Liver (tissue), 9 donors: ENCODE data around the gene KIF4A. TPM values are rescaled to one million over a fixed set of nuclear protein-coding genes. Genes with fewer than 3 reads are reported as not detected.

Experiments used
- DNase-seq: peaks from one replicate; pipeline ENCODE4 v3.0.0-alpha.2; 2017; ENCODE audit warnings: low spot score
- H3K27ac ChIP-seq, 2 donors: one replicate each; pipeline ENCODE4 v1.7.0; 2013; ENCODE audit warnings: inconsistent platforms in 2 of 2, low read length in 2 of 2, control low read depth in 1 of 2, low read depth in 1 of 2, mild to moderate bottlenecking in 1 of 2
- H3K27me3 ChIP-seq, 4 donors: one replicate each; pipeline versions ENCODE4 v1.6.1 to v1.7.0; 2013; ENCODE audit warnings: low read length in 3 of 4, inconsistent platforms in 1 of 4, mild to moderate bottlenecking in 1 of 4, moderate library complexity in 1 of 4; ENCODE audit not compliant: control insufficient read depth in 4 of 4, insufficient read depth in 4 of 4
- H3K36me3 ChIP-seq, 4 donors: one replicate each; pipeline versions ENCODE4 v1.6.1 to v1.7.0; 2013; ENCODE audit warnings: low read length in 3 of 4, mild to moderate bottlenecking in 3 of 4, low read depth in 1 of 4, moderate library complexity in 1 of 4; ENCODE audit not compliant: control insufficient read depth in 4 of 4, insufficient read depth in 3 of 4
- H3K4me1 ChIP-seq, 4 donors: one replicate each; pipeline versions ENCODE4 v1.6.1 to v1.7.0; 2013; ENCODE audit warnings: low read length in 3 of 4, mild to moderate bottlenecking in 3 of 4, moderate library complexity in 1 of 4; ENCODE audit not compliant: control insufficient read depth in 4 of 4, insufficient read depth in 4 of 4
- H3K4me3 ChIP-seq, 3 donors: one replicate each; pipeline versions ENCODE4 v1.6.1 to v1.7.0; 2013; ENCODE audit warnings: low read length in 3 of 3, control low read depth in 1 of 3, low read depth in 1 of 3, mild to moderate bottlenecking in 1 of 3
- H3K9ac ChIP-seq, 2 donors: one replicate each; pipeline ENCODE4 v1.7.0; 2013; ENCODE audit warnings: low read length in 2 of 2, mild to moderate bottlenecking in 2 of 2, moderate library complexity in 2 of 2, control low read depth in 1 of 2, low read depth in 1 of 2
- H3K9me3 ChIP-seq, 4 donors: one replicate each; pipeline versions ENCODE4 v1.6.1 to v1.7.0; 2013; ENCODE audit warnings: low read length in 3 of 4; ENCODE audit not compliant: control insufficient read depth in 4 of 4
- ATF3 ChIP-seq: IDR thresholded peaks from 2 replicates; pipeline ENCODE4 v1.6.1; 2016; ENCODE audit warnings: antibody characterized with exemption
- EGR1 ChIP-seq, 2 donors: IDR thresholded peaks; 2 replicates each; pipeline ENCODE4 v1.6.1; 2016 to 2018; ENCODE audit warnings: antibody characterized with exemption in 2 of 2, low read depth in 2 of 2
- FOXA1 ChIP-seq: IDR thresholded peaks from 2 replicates; pipeline ENCODE4 v1.6.1; 2016; ENCODE audit warnings: antibody characterized with exemption
- FOXA2 ChIP-seq: IDR thresholded peaks from 2 replicates; pipeline ENCODE4 v1.6.1; 2016; ENCODE audit warnings: antibody characterized with exemption
- GABPA ChIP-seq, 2 donors: IDR thresholded peaks in 1 of 2; conservative IDR thresholded peaks in 1 of 2; 2 replicates each; pipeline ENCODE4 v1.6.1; 2016; ENCODE audit warnings: antibody characterized with exemption in 2 of 2, mild to moderate bottlenecking in 1 of 2, moderate library complexity in 1 of 2
- HNF4A ChIP-seq, 2 donors: conservative IDR thresholded peaks; 2 replicates each; pipeline ENCODE4 v1.6.1; 2016; ENCODE audit warnings: antibody characterized with exemption in 2 of 2, mild to moderate bottlenecking in 2 of 2
- HNF4G ChIP-seq: IDR thresholded peaks from 2 replicates; pipeline ENCODE4 v1.6.1; 2016; ENCODE audit warnings: antibody characterized with exemption
- JUND ChIP-seq, 2 donors: IDR thresholded peaks; 2 replicates each; pipeline ENCODE4 v1.6.1; 2016; ENCODE audit warnings: antibody characterized with exemption in 2 of 2
- NR2F2 ChIP-seq: IDR thresholded peaks from 2 replicates; pipeline ENCODE4 v1.6.1; 2016; ENCODE audit warnings: antibody characterized with exemption
- RAD21 ChIP-seq, 2 donors: IDR thresholded peaks; 2 replicates each; pipeline ENCODE4 v1.6.1; 2016; ENCODE audit warnings: antibody characterized with exemption in 2 of 2, mild to moderate bottlenecking in 2 of 2
- REST ChIP-seq: IDR thresholded peaks from 2 replicates; pipeline ENCODE4 v1.6.1; 2016; ENCODE audit warnings: antibody characterized with exemption, mild to moderate bottlenecking
- RXRA ChIP-seq, 2 donors: IDR thresholded peaks; 2 replicates each; pipeline ENCODE4 v1.6.1; 2017 to 2018; ENCODE audit warnings: antibody characterized with exemption in 2 of 2, mild to moderate bottlenecking in 1 of 2
- TAF1 ChIP-seq: conservative IDR thresholded peaks from 2 replicates; pipeline ENCODE4 v1.6.1; 2016; ENCODE audit warnings: antibody characterized with exemption, mild to moderate bottlenecking
- YY1 ChIP-seq: IDR thresholded peaks from 2 replicates; pipeline ENCODE4 v1.6.1; 2016; ENCODE audit warnings: antibody characterized with exemption, mild to moderate bottlenecking
- WGBS: extraction: QIAGEN DNeasy Blood & Tissue Kit; methylation state at CpG from one replicate; pipeline ENCODE4 v1.1.7; 2013; 5-methylcytosine and 5-hydroxymethylcytosine counted together
- polyA plus RNA-seq, 2 donors: library from polyadenylated mRNA; stranded (reverse) in 1 of 2; unstranded in 1 of 2; fragments of 200-250 nt in 1 of 2; fragments of >200 nt in 1 of 2; fragmentation: Nextera tagmentation in 1 of 2; extraction: Ambion mirVana in 1 of 2; gene quantifications; one replicate each; pipeline versions ENCODE4 v1.2.1 to v1.2.3, GENCODE V29; 2013 to 2015
- total RNA-seq, 2 donors: library from RNA; depleted of rRNA; stranded (reverse); fragments of >200 nt; gene quantifications; one replicate each; pipeline ENCODE4 v1.2.3, GENCODE V29; 2014
- TF ChIP-seq, protein P1 (sequence below): IDR thresholded peaks from 2 replicates; pipeline ENCODE4 v1.6.1; 2016; ENCODE audit warnings: antibody characterized with exemption
- donor health status: healthy.
- donor health status: healthy.
- donor health status: healthy.
- donor health status: healthy.
- donor health status: healthy.

KIF4A gene
- total and polyA plus RNA-seq, 4 donors = under 0.01 to 17.3 (median 0.50) TPM

DNA sequence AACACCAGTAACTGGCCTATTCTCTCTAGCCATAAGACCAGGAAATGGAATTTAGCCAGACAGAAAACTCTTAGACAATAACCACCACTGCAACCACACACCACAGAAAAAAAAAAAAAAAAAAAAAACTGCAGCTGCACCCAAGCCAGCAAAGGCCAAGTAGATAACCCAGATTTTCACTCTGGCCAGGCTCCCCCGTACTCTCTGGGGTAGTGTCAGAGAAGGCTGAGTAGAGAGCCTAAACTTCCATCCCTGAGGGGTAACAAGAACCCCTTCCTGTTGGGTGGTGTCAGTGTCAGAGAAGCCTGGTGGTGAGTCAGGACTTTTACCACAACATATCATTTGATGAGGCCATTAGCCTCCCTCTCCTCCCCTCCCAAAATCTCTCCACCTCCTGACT, 149.1 kb downstream of the KIF4A start:
- H3K27ac ChIP-seq = no peak overlapping the region
- peaks cover 0 to 1% (median 0%) of the 10 kb centered on the region in 4 donors for H3K27me3 ChIP-seq
- no peaks in the 10 kb centered on the region for H3K36me3 ChIP-seq
- no peak for DNase-seq
- H3K4me3 ChIP-seq = no peak overlapping the region
- no peak overlapping the region for H3K9ac ChIP-seq
- peaks cover 2 to 5% (median 3%) of the 10 kb centered on the region in 4 donors for H3K4me1 ChIP-seq
- no peaks in the 10 kb centered on the region for H3K9me3 ChIP-seq
- WGBS = 42% methylated on average over 1 of the region's 1 CpG
- no peak for TF ChIP-seq TAF1
- no peak for TF ChIP-seq RXRA (IDR thresholded peaks at IDR 0.05)
- no peak for TF ChIP-seq NR2F2
- no peak for TF ChIP-seq RAD21 (IDR thresholded peaks at IDR 0.05)
- no peak for TF ChIP-seq REST
- TF ChIP-seq ATF3 = no peak
- no peak for TF ChIP-seq JUND (IDR thresholded peaks at IDR 0.05)
- no peak for TF ChIP-seq FOXA1
- TF ChIP-seq EGR1 (IDR thresholded peaks at IDR 0.05; ENCODE audit: low read depth in 2 of 2) = no peak
- TF ChIP-seq HNF4G = no peak

DNA sequence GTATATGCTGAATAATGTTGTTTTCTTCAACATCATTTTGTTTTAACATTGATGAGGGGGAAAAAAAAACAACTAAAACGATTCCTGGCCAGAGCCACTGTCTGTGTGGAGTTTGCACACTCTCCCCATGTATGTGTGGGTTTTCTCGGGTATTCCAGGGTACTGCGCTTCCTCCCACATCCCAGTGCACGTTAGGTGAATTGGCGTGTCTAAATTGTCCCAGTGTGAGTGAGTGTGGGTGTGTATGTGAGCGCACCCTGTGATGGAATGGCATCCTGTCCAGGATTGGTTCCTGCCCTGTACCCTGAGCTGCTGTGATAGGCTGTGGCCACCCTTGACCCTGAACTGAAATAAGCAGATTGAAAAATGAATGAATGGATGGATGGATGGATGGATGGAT, 152.3 kb downstream of the KIF4A start:
- DNase-seq = no peak
- TF ChIP-seq FOXA2 (no peak), JUND (IDR thresholded peaks at IDR 0.05) (no peak), HNF4A (conservative IDR thresholded peaks at IDR 0.05) (no peak), TAF1 (no peak), ATF3 (no peak), RAD21 (IDR thresholded peaks at IDR 0.05) (no peak), REST (no peak), NR2F2 (no peak), YY1 (no peak), GABPA (IDR thresholded peaks at IDR 0.05 in 1 of 2, conservative IDR thresholded peaks at IDR 0.05 in 1 of 2) (no peak), HNF4G (no peak), EGR1 (IDR thresholded peaks at IDR 0.05; ENCODE audit: low read depth in 2 of 2) (no peak)
- TF ChIP-seq, protein P1, sequence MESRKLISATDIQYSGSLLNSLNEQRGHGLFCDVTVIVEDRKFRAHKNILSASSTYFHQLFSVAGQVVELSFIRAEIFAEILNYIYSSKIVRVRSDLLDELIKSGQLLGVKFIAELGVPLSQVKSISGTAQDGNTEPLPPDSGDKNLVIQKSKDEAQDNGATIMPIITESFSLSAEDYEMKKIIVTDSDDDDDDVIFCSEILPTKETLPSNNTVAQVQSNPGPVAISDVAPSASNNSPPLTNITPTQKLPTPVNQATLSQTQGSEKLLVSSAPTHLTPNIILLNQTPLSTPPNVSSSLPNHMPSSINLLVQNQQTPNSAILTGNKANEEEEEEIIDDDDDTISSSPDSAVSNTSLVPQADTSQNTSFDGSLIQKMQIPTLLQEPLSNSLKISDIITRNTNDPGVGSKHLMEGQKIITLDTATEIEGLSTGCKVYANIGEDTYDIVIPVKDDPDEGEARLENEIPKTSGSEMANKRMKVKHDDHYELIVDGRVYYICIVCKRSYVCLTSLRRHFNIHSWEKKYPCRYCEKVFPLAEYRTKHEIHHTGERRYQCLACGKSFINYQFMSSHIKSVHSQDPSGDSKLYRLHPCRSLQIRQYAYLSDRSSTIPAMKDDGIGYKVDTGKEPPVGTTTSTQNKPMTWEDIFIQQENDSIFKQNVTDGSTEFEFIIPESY = no peak
- no peak overlapping the region for H3K9ac ChIP-seq
- no peak overlapping the region for H3K27ac ChIP-seq
- 62% methylated on average over 6 of the region's 6 CpGs for WGBS
- H3K36me3 ChIP-seq = no peaks in the 10 kb centered on the region
- H3K27me3 ChIP-seq = peaks cover 0 to 6% (median 0%) of the 10 kb centered on the region in 4 donors
- H3K4me3 ChIP-seq = no peak overlapping the region
- peaks cover 0 to 3% (median 0%) of the 10 kb centered on the region in 4 donors for H3K4me1 ChIP-seq
- peaks cover 0 to 4% (median 0%) of the 10 kb centered on the region in 4 donors for H3K9me3 ChIP-seq
